CD4-positive, alpha-beta T cell (primary cell): Measurements from ENCODE around the gene NLRP4. TPM values are rescaled to one million over a fixed set of nuclear protein-coding genes. Genes with fewer than 3 reads are reported as not detected.

Source experiments
- ATAC-seq: fragments of 200-7000 bp; cut with Tn5 transposase; one replicate; pipeline ENCODE4 v1.10.0; 2022; ENCODE audit warnings: mild to moderate bottlenecking; ENCODE audit not compliant: poor library complexity
- CTCF ChIA-PET: fragments of 350-600 bp; sonication (Branson Sonifier 250); formaldehyde crosslinking; loops from one replicate; lab custom pipeline; 2021; ENCODE audit warnings: antibody characterized with exemption, inconsistent platforms; lab: Charles Lee
- POLR2A ChIA-PET: fragments of 350-600 bp; sonication (Branson Sonifier 250); formaldehyde crosslinking; loops from one replicate; lab custom pipeline; 2021; ENCODE audit warnings: antibody characterized with exemption, inconsistent platforms; lab: Charles Lee
- DNase-seq, 14 experiments: peaks; one replicate each; pipeline ENCODE4 v3.0.0-alpha.2; 2013 to 2020; ENCODE audit warnings: mixed read lengths in 2 of 14
- H3K27ac ChIP-seq, 2 donors: one replicate each; pipeline versions ENCODE4 v1.5.1 to v1.7.0; 2013; ENCODE audit warnings: low read length in 2 of 2, low read depth in 1 of 2, mild to moderate bottlenecking in 1 of 2
- H3K27me3 ChIP-seq, 2 experiments: 1 replicate in 1 of 2; 2 replicates in 1 of 2; pipeline versions ENCODE4 v1.6.1 to v1.7.0; 2013; ENCODE audit warnings: low read length in 2 of 2, control low read depth in 1 of 2, mild to moderate bottlenecking in 1 of 2, moderate library complexity in 1 of 2; ENCODE audit not compliant: insufficient read depth in 2 of 2, control insufficient read depth in 1 of 2
- H3K36me3 ChIP-seq: one replicate; pipeline ENCODE4 v1.6.1; 2013; ENCODE audit warnings: low read length, control low read depth; ENCODE audit not compliant: insufficient read depth
- H3K4me1 ChIP-seq: one replicate; pipeline ENCODE4 v1.6.1; 2013; ENCODE audit warnings: low read length, control low read depth; ENCODE audit not compliant: insufficient read depth
- H3K4me3 ChIP-seq: one replicate; pipeline ENCODE4 v1.5.1; 2013; ENCODE audit warnings: mild to moderate bottlenecking, low read length, moderate library complexity
- H3K9me3 ChIP-seq, 2 experiments: 1 replicate in 1 of 2; 2 replicates in 1 of 2; pipeline versions ENCODE4 v1.6.1 to v1.7.0; 2013; ENCODE audit warnings: low read length in 2 of 2, mild to moderate bottlenecking in 2 of 2, control low read depth in 1 of 2, moderate library complexity in 1 of 2; ENCODE audit not compliant: control insufficient read depth in 1 of 2, insufficient read depth in 1 of 2
- H3K27ac Mint-ChIP-seq: one replicate; pipeline ENCODE4 v1.8.0; 2020; ENCODE audit warnings: mixed read lengths
- H3K27me3 Mint-ChIP-seq: one replicate; pipeline ENCODE4 v1.8.0; 2021; ENCODE audit warnings: mixed read lengths
- H3K36me3 Mint-ChIP-seq: one replicate; pipeline ENCODE4 v1.8.0; 2021; ENCODE audit warnings: low read depth, mixed read lengths
- H3K4me1 Mint-ChIP-seq: one replicate; pipeline ENCODE4 v1.8.0; 2021; ENCODE audit warnings: low read depth, mixed read lengths
- H3K4me3 Mint-ChIP-seq: one replicate; pipeline ENCODE4 v1.8.0; 2020; ENCODE audit warnings: mild to moderate bottlenecking, mixed read lengths
- H3K9me3 Mint-ChIP-seq: one replicate; pipeline ENCODE4 v1.8.0; 2020; ENCODE audit warnings: mixed read lengths
- CTCF ChIP-seq: fragments of 200-600 bp; IDR thresholded peaks from one replicate; pipeline ENCODE4 v1.8.0; 2022; ENCODE audit warnings: antibody characterized with exemption, mild to moderate bottlenecking
- intact Hi-C, 2 experiments: fragments of 100-400 bp; cut with DNase I in 1 of 2; cut with micrococcal nuclease in 1 of 2; formaldehyde crosslinking; loops; one replicate each; pipeline versions ENCODE4 v1.15.1 to v1.9.0; 2023 to 2025; cut with DNase I, micrococcal nuclease
- total RNA-seq, 174 experiments: library from RNA in 2 of 174; stranded (reverse) in 2 of 174; gene quantifications; one replicate each; pipeline ENCODE4 v1.2.3 and lab custom pipeline; 2021 to 2026

Gene NLRP4
- total RNA-seq, 2 experiments from 2014 or later: not detected

- Mint-ChIP-seq H3K36me3 (no peaks in the 10 kb centered on the region), H3K27me3 (no peaks in the 10 kb centered on the region), H3K27ac (no peak overlapping the region), H3K4me3 (no peak overlapping the region), H3K9me3 (peaks cover 9% of the 10 kb centered on the region), H3K4me1 (no peaks in the 10 kb centered on the region)
- DNase-seq (no peak), ATAC-seq (no peak)
- ChIA-PET CTCF (no interaction called here), POLR2A (no interaction called here)
- Histone ChIP-seq H3K4me3 (no peak overlapping the region), H3K4me1 (no peaks in the 10 kb centered on the region), H3K27ac (no peak overlapping the region), H3K27me3 (no peaks in the 10 kb centered on the region), H3K9me3 (peaks cover 0 to 17% of the 10 kb centered on the region in 2 experiments), H3K36me3 (no peaks in the 10 kb centered on the region)
- intact Hi-C loops: no loop called here
- TF ChIP-seq CTCF: no peak
These were observed 62.6 kb downstream of the NLRP4 start for GRCh38 chr19:55898911-55899310.

- POLR2A ChIA-PET: no interaction called here
- ATAC-seq: no peak
- no peaks in the 10 kb centered on the region for H3K4me1 Mint-ChIP-seq
These were observed 65.2 kb downstream of the NLRP4 start for GRCh38 chr19:55901369-55902079.

GRCh38 chr19:55902080-55902751, 65.9 kb downstream of the NLRP4 start:
- Mint-ChIP-seq H3K36me3 (no peaks in the 10 kb centered on the region), H3K4me1 (no peaks in the 10 kb centered on the region), H3K27me3 (peaks cover 5% of the 10 kb centered on the region), H3K4me3 (no peak overlapping the region), H3K9me3 (peaks cover 4% of the 10 kb centered on the region), H3K27ac (no peak overlapping the region)
- DNase-seq (no peak), ATAC-seq (no peak)
- POLR2A ChIA-PET: no interaction called here
- no peak overlapping the region for H3K27ac ChIP-seq
- no peaks in the 10 kb centered on the region for H3K4me1 ChIP-seq
- no peaks in the 10 kb centered on the region for H3K36me3 ChIP-seq
- no peak overlapping the region for H3K4me3 ChIP-seq
- peaks cover 0 to 19% of the 10 kb centered on the region in 2 experiments for H3K9me3 ChIP-seq
- CTCF ChIA-PET: no interaction called here
- intact Hi-C loops: no loop called here
- no peak for TF ChIP-seq CTCF
- H3K27me3 ChIP-seq: no peaks in the 10 kb centered on the region

More at GRCh38 chr19:55901369-55902079, 65.2 kb downstream of the NLRP4 start:
- H3K4me3 ChIP-seq: no peak overlapping the region
- intact Hi-C loops: no loop called here
- H3K36me3 ChIP-seq: no peaks in the 10 kb centered on the region
- CTCF ChIA-PET: no interaction called here
- Mint-ChIP-seq H3K4me3 (no peak overlapping the region), H3K36me3 (no peaks in the 10 kb centered on the region), H3K27me3 (peaks cover 3% of the 10 kb centered on the region), H3K27ac (no peak overlapping the region), H3K9me3 (peaks cover 4% of the 10 kb centered on the region)
- no peak for TF ChIP-seq CTCF
- H3K4me1 ChIP-seq: no peaks in the 10 kb centered on the region
- peaks cover 0 to 17% of the 10 kb centered on the region in 2 experiments for H3K9me3 ChIP-seq
- no peaks in the 10 kb centered on the region for H3K27me3 ChIP-seq
- no peak overlapping the region for H3K27ac ChIP-seq
- DNase-seq: no peak
